Right renal pelvis (tissue), 4 donors: Measurements from ENCODE around the gene IHH. TPM values are rescaled to one million over a fixed set of nuclear protein-coding genes. Genes with fewer than 3 reads are reported as not detected.

Experiments used
- DNase-seq, 4 donors: peaks; one replicate each; pipeline ENCODE4 v3.0.0-alpha.2; 2013; ENCODE audit warnings: low read depth in 4 of 4, low spot score in 3 of 4, missing footprints in 1 of 4
- polyA plus RNA-seq, 4 donors: library from polyadenylated mRNA; unstranded; fragments of 120-200 nt; gene quantifications; one replicate each; pipeline ENCODE4 v1.2.1, GENCODE V29; 2013; ENCODE audit not compliant: insufficient read length in 4 of 4

Gene IHH
- polyA plus RNA-seq, 4 donors: 1.5 to 2.5 (median 1.8) TPM

- DNase-seq: no peak
Observed at GRCh38 chr2:219042750-219043149, 18.0 kb downstream of the IHH start.

- DNase-seq: no peak
Observed at GRCh38 chr2:219042157-219042556, 18.6 kb downstream of the IHH start.

GRCh38 chr2:219041252-219041651 is 19.5 kb downstream of the IHH start, which contains the start of gene CFAP65:
CFAP65 (minus strand) TSS chr2:219041516; CDS start chr2:219039048, 2,468 bp downstream.
- DNase-seq: no peak

GRCh38 chr2:219038600-219038999 is 22.1 kb downstream of the IHH start:
- DNase-seq: no peak

GRCh38 chr2:219037783-219038499 is 22.8 kb downstream of the IHH start:
- DNase-seq: no peak

GRCh38 chr2:219035942-219036341 is 24.8 kb downstream of the IHH start:
- DNase-seq: no peak

- no peak for DNase-seq
Observed at GRCh38 chr2:219034823-219035222, 25.9 kb downstream of the IHH start.

GRCh38 chr2:219032051-219032745 is 28.5 kb downstream of the IHH start:
- DNase-seq: no peak

GRCh38 chr2:219031005-219031738 is 29.5 kb downstream of the IHH start:
- DNase-seq: no peak

- DNase-seq: no peak
Observed at GRCh38 chr2:219030177-219030940, 30.4 kb downstream of the IHH start.

GRCh38 chr2:219029829-219030165 is 30.9 kb downstream of the IHH start:
- peak; percentile 45 to 61 (median 58) for DNase-seq

- no peak for DNase-seq
Observed at GRCh38 chr2:219028996-219029828, 31.5 kb downstream of the IHH start.

GRCh38 chr2:219028141-219028540 is 32.6 kb downstream of the IHH start:
- no peak for DNase-seq

GRCh38 chr2:219027511-219028055 is 33.1 kb downstream of the IHH start:
- no peak for DNase-seq

- no peak for DNase-seq
Observed at GRCh38 chr2:219026946-219027345, 33.8 kb downstream of the IHH start.

GRCh38 chr2:219025637-219026585 is 34.8 kb downstream of the IHH start:
- DNase-seq: no peak

- DNase-seq: no peak
Observed at GRCh38 chr2:219024059-219024458, 36.7 kb downstream of the IHH start.

GRCh38 chr2:219023045-219023605 is 37.6 kb downstream of the IHH start:
- DNase-seq: no peak
